Testis (tissue), 2 donors: ENCODE results near the gene CACNA2D4.

Experiments
- POLR2A ChIP-seq: fragments of 450-650 bp; IDR thresholded peaks from one replicate; pipeline ENCODE4 v1.6.1; 2017; ENCODE audit warnings: antibody characterized with exemption, mild to moderate bottlenecking, moderate library complexity
- TF ChIP-seq, protein P1 (sequence below), 3 experiments: fragments of 450-650 bp in 2 of 3; fragments of 200-600 bp in 1 of 3; sonication (generic) in 1 of 3; IDR thresholded peaks; one replicate each; pipeline ENCODE4 v1.5.1; 2016 to 2019; ENCODE audit warnings: antibody characterized with exemption in 3 of 3, mild to moderate bottlenecking in 2 of 3, moderate library complexity in 1 of 3

- no peak for TF ChIP-seq POLR2A
- TF ChIP-seq, protein P1, sequence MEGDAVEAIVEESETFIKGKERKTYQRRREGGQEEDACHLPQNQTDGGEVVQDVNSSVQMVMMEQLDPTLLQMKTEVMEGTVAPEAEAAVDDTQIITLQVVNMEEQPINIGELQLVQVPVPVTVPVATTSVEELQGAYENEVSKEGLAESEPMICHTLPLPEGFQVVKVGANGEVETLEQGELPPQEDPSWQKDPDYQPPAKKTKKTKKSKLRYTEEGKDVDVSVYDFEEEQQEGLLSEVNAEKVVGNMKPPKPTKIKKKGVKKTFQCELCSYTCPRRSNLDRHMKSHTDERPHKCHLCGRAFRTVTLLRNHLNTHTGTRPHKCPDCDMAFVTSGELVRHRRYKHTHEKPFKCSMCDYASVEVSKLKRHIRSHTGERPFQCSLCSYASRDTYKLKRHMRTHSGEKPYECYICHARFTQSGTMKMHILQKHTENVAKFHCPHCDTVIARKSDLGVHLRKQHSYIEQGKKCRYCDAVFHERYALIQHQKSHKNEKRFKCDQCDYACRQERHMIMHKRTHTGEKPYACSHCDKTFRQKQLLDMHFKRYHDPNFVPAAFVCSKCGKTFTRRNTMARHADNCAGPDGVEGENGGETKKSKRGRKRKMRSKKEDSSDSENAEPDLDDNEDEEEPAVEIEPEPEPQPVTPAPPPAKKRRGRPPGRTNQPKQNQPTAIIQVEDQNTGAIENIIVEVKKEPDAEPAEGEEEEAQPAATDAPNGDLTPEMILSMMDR (IDR thresholded peaks at IDR 0.05) = no peak
Measured at GRCh38 chr12:1763153-1763552, 155.3 kb downstream of the CACNA2D4 start.
